GM21576 (cell line): ENCODE measurements around the gene CYREN.
"Not testable (repeated sequence)": the region's sequence is repeated elsewhere in the genome, so short reads cannot be mapped to it uniquely, and the experiment has no call there.

Experiments used
- ATAC-seq: cut with Tn5 transposase; IDR thresholded peaks from one replicate; pipeline ENCODE4 v1.9.1; 2021; ENCODE audit warnings: mild to moderate bottlenecking, moderate library complexity; ENCODE audit not compliant: unreplicated experiment

Gene CYREN

DNA sequence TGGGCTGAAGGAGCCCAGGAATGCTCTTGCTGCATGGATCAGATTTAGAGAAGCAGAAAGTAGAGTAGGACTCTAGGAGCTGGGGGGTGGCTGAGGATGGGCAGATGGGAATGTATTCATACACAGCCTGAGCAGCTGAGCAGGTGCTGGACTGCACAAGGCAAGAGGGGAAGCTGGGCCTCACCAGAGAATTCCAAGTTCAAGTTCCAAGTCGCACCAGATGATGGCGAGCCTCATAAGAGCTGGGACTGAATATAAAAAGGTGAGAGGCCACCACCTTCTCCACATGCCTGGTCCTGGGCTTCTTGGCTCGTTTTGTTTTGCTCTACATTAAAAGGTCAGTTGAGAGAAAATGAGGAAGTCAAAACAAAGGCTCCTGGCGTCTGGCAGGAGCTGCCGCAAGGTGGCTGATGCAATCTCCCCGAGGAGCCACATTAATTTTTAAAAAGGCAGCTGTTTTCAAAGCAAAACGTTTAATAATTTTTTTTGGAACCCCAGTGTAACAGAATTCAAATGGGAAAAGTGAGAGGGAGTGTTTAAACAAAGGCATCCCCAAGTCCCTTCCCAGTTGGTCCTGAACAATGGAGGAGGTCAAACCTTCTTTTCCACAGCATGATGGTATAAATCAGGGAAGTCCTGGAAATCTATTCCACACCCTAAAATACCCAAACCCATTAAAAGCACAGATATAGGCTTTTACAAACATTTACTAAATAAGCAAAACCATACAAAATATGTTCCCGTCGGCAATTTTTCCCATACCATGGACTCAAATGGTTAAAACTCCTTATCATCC is 9.5 kb downstream of the CYREN start:
- ATAC-seq: no peak

DNA sequence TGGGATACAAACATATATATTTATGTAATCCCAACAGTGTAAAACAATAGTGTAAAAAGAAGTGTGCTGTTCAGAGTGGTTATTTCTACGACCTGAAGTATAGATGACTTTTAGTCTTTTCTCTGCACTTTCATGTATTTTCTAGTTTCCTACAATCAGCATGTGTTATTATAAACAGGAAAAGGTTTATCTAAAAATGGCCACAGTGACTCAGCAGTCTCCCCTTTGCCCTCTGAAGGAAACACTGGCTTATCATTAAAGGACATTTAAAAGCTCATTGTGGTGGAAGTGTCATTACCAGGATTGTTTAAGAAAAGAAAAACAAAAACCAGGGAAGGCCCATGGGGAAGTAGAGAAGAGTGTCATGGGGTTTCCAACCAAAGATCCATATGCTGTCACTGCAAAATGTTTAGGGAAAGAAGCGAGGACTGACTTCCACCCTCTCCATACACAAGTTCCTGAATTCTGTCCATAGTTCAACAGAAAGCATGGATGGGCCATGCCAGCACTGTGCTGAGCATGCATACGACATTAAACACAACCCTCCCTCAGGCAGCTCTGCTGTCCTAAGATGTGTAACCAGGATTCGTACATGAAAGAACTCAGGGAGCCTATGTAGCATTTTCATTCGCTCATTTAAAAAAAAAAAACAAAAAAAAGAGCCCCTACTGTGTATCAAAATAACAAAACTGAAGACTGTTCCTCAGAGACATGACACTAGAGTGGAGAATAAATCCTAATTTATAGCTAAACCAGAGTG is 10.2 kb downstream of the CYREN start:
- peak; percentile 52 for ATAC-seq

GRCh38 chr7:135159359-135160085 is 11.0 kb downstream of the CYREN start:
- ATAC-seq: peak; percentile 4

GRCh38 chr7:135158874-135159273 is 11.6 kb downstream of the CYREN start:
- ATAC-seq: no peak

- no peak for ATAC-seq
These were observed 12.3 kb downstream of the CYREN start for GRCh38 chr7:135158141-135158655.

- ATAC-seq: no peak
These were observed 14.2 kb downstream of the CYREN start for GRCh38 chr7:135156290-135156689.

DNA sequence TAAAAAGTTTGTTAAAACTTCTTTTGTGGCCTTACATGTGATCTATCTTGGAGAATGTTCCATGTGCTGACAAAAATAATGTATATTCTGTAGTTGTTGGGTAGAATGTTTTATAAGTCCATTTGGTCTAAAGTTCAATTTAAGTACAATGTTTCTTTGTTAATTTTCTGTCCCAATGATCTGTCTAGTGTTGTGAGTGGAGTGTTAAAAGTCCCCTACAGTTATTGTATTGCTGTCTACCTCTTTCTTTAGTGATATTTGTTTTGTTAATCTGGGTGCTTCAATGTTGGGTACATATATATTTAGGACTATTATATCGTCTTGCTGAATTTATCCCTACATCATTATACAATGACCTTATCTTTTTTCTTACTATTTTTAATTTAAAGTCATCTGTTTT is 15.8 kb downstream of the CYREN start:
- no peak for ATAC-seq

DNA sequence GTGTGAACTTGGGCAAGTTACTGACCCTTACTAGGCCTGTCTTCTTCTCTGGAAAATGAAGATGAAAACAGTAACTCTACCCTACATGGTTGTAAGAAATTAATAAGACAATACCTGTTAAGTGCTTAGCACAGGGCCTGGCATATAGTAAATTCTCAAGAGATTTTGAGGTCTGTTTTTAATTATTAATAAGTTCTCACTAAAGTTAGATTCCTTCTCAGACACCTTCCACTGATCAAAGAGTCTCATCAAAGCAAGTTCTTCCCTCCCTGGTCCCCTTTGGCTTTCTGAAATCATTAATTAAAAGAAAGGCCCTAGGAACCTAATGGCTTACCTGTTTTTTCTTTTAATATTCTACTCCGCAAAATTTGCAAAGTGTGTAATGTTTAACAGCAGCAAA is 18.1 kb downstream of the CYREN start:
- no peak for ATAC-seq

- ATAC-seq: no peak
These were observed 19.0 kb downstream of the CYREN start for GRCh38 chr7:135151533-135151932.

DNA sequence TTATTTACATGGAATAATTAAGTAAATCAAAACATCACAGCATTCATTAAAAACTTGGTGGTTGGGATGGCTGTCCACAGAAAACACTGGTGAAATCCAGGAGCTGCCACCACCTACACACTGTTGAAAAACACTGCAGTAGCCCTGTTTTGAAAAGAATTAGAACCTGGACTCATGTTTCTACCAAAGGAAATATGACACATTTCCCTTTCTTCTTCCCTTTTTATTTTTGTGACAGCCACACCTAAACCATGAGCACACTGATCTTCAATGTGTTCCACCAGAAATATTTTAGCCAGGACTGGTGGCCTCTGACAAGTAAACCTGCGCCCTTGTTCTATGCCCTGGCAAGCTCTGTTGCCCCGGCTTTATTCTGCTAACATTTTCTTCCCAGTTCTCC is 19.4 kb downstream of the CYREN start:
- ATAC-seq: no peak

DNA sequence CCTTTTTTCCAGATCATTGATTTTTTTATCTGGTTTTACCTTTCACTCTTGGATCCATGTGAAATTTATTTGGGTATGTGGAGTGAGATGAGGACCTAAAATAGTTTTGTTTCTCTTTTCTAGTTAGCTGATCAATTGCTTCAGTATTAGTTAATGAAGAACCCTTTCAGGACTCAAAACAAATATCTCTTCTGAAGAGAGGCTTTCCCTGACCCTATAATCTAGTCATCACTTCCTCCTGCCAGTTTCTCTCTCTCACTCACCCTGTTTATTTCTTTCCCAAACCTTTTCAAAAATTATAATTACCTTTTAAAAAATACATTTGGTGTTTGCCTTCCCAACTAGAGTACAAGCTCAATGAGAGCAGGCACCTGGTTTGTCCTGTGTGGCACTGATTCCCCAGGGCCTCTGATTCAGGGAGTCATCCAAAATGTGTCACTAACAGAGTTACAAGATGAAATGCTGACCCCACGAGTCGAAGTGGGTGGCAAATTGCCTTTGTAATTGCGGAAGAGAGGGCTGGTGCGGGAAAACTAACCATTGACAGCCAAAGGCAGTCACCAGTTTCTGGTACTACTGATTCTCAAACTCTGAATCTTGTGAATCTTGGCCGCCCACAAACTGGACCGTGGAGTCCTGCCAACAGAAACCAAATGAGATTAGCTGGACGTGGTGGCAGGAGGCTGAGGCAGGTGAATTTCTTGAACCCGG is 20.3 kb downstream of the CYREN start:
- no peak for ATAC-seq

DNA sequence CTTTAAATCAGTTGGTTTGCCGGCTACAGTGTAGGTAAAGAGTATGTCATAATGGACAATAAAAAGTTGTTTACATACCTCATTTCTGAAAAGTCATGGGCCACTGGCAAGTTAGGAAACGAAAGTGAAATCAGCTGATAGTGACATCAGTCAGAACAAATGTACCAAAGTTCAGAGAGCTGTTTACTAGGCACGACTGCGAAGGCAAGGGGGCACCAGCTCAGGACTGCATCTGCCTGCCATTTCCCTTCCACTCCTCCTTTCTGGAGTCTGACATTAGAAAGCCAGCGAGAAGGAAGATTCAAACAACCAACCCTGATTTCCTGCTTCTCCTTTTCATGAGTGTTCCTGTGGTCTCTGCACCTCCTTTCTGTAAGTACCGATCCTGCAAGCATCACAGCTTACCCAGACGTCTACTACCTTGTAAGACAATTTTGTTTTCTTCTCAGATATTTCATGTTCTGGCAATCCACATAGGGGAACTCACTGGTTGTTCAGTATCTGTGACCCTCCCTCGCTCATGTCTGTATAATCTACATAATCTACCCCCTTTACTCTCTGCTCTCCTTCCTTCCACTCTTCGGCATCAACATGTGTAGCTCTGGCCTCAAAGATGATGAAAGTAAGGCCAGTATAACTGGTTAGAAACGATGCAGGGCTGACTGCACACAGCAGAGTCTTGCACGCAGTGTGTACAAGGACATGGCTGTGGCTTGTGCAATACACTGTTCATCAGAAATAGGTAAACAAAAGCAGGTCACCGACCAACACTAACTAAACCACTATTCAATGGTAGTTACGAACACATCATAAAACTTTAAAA is 22.4 kb downstream of the CYREN start, which contains the start of gene TMEM140:
Gene TMEM140 (plus strand): TSS at position 174 of the 823 bp plus-strand sequence. CDS start 16,370 bp downstream, outside the sequence.
- peak; percentile 78 for ATAC-seq

DNA sequence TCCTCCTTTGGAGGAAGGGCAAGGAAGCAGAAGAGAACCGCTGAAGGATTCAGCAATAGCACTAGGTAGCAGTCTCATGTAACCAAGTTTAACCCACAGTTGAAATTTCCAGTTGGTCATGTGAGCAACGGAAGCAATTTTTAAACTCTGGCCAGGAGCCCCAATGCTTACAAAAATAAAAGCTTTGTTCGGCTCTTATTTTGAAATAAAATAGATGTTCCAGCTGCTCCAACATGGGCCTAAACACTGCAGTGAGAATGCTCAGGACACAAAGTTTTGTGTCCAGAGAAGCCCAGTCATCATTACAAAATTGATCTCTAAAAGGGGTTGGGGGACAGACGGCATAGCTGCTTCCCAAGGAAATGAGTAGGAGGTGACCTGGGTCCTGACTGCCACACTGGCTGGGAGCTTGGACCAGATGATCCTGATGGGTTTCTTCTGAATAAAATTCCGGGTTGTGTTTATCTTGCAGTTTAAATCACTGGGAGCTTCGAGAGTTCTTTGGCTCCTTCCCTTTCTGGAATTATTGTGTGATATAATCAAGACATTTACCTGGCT is 23.1 kb downstream of the CYREN start:
- ATAC-seq: peak; percentile 20

GRCh38 chr7:135143885-135144668 is 26.4 kb downstream of the CYREN start:
- ATAC-seq: no peak

DNA sequence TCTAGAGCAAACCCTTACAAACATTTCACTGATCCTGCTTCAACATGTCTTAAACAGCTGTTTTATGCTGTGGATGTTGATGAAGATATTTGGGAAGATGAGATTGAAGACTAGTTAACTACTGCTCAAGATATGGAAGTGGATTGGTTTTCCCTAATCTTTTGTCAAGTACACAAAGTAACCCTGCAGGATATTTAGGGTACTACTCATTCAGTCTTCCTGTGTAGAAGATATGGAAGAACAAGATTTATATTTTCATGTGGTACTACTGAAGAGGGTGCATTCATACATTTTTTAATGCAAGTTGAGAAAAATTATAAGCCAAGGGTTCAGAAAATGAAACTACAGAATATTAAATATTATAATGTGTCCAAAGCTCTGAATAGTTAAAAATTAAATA is 40.9 kb downstream of the CYREN start:
- no peak for ATAC-seq

- no peak for ATAC-seq
These were observed 41.6 kb downstream of the CYREN start for GRCh38 chr7:135128931-135129330.

- not testable (repeated sequence) for ATAC-seq
These were observed 45.9 kb downstream of the CYREN start for GRCh38 chr7:135124631-135125030.

GRCh38 chr7:135121868-135122267 is 48.6 kb downstream of the CYREN start:
- ATAC-seq: no peak

DNA sequence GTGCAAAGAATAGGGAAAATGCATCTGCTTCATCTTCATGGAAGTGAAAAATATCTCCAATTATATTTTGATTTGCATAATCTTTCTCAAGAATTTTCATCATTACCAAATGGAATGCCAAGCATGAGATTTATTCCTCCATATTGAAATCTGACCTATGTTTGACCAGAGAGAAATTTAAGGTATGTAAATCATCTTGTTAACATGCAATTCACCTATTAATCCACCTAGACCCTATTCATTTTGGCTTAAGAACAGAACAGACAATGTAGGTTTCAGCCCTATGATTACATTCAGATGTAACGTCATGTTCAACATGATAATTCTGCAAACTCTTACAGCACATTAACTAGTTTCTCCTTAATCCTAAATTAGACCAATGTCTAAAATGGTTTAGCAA is 53.4 kb downstream of the CYREN start:
- ATAC-seq: no peak
